Osteoblast (primary cell): ENCODE data around the gene HTR3A. TPM values are rescaled to one million over a fixed set of nuclear protein-coding genes. Genes with fewer than 3 reads are reported as not detected.

Source experiments
- DNase-seq: peaks from one replicate; pipeline ENCODE4 v3.0.0; 2011; ENCODE audit warnings: low spot score, mixed read lengths; ENCODE audit not compliant: insufficient read length; ENCODE audit errors: missing footprints
- H2AFZ ChIP-seq: 2 replicates; pipeline ENCODE4 v1.6.0; 2011; ENCODE audit warnings: mild to moderate bottlenecking, low read length
- H3K27ac ChIP-seq: 2 replicates; pipeline ENCODE4 v1.5.1; 2011; ENCODE audit warnings: mild to moderate bottlenecking, low read depth, low read length, moderate library complexity
- H3K27me3 ChIP-seq: 2 replicates; pipeline ENCODE4 v1.6.0; 2012; ENCODE audit warnings: mild to moderate bottlenecking, control low read depth, inconsistent platforms, low read length, moderate library complexity; ENCODE audit not compliant: insufficient read depth
- H3K36me3 ChIP-seq: 2 replicates; pipeline ENCODE4 v1.5.1; 2011; ENCODE audit warnings: mild to moderate bottlenecking, low read length, control low read depth, moderate library complexity; ENCODE audit not compliant: insufficient read depth
- H3K4me1 ChIP-seq: 2 replicates; pipeline ENCODE4 v1.5.1; 2011; ENCODE audit warnings: mild to moderate bottlenecking, low read length, control low read depth, moderate library complexity; ENCODE audit not compliant: insufficient read depth
- H3K4me2 ChIP-seq: 2 replicates; pipeline ENCODE4 v1.6.0; 2011; ENCODE audit warnings: mild to moderate bottlenecking, low read length; ENCODE audit not compliant: insufficient read depth
- H3K4me3 ChIP-seq: fragments of 200-600 bp; sonication (generic); 3 replicates; pipeline ENCODE4 v1.5.1; 2012; ENCODE audit warnings: mild to moderate bottlenecking, low read length, inconsistent platforms; ENCODE audit not compliant: insufficient read depth
- H3K79me2 ChIP-seq: 2 replicates; pipeline ENCODE4 v1.6.0; 2012; ENCODE audit warnings: mild to moderate bottlenecking, low read length, control low read depth, inconsistent platforms; ENCODE audit not compliant: insufficient read depth
- H3K9me3 ChIP-seq: 2 replicates; pipeline ENCODE4 v1.5.1; 2011; ENCODE audit warnings: low read depth, low read length, control low read depth
- H4K20me1 ChIP-seq: 2 replicates; pipeline ENCODE4 v1.6.0; 2012; ENCODE audit warnings: mild to moderate bottlenecking, low read length, control low read depth; ENCODE audit not compliant: insufficient read depth
- total RNA-seq: library from RNA; depleted of rRNA; stranded (reverse); fragments of >200 nt; gene quantifications from 2 replicates; pipeline ENCODE4 v1.2.3, GENCODE V29; 2012
- TF ChIP-seq, protein P1 (sequence below): IDR thresholded peaks from 2 replicates; pipeline ENCODE4 v1.5.1; 2011; ENCODE audit warnings: mild to moderate bottlenecking, low read depth, low read length, moderate library complexity; ENCODE audit errors: extremely low read depth

The HTR3A gene
- not detected in 2 replicates for total RNA-seq

DNA sequence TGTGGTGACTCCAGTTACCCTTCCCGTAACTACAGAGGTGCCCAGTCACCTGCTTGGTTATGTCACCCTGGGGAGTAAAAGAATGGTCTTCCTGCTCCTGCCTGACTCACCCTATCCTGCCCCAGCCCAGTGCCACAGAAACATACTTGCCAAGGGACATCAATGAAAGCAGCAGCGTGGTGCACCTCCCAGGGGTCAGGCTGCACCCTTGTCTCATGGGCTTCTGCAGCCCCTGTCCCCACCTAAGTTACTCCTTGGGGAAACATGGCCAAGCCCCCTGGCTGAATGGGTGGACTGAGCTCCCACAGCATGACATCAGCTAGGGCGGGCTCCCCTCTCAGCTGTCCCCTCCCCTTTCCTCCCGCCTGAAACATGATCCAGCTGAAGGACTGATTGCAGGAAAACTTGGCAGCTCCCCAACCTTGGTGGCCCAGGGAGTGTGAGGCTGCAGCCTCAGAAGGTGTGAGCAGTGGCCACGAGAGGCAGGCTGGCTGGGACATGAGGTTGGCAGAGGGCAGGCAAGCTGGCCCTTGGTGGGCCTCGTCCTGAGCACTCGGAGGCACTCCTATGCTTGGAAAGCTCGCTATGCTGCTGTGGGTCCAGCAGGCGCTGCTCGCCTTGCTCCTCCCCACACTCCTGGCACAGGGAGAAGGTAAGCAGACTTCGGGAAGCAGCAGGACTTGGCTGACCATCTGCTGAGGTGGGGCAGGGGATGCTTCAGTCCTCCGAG, at the start of gene HTR3A:
TSS of gene HTR3A (plus strand) at position 368 of the 730 bp plus-strand sequence. CDS start at position 586, 218 bp downstream.
- Histone ChIP-seq H3K9me3 (no peaks in the 10 kb centered on the region), H3K4me2 (no peak within 1 kb of the TSS), H3K36me3 (no peaks in the 10 kb centered on the region), H3K4me1 (no peaks in the 10 kb centered on the region), H4K20me1 (no peaks in the 10 kb centered on the region), H3K79me2 (no peaks in the 10 kb centered on the region), H3K27ac (no peak within 1 kb of the TSS), H3K27me3 (no peaks in the 10 kb centered on the region), H3K4me3 (no peak within 1 kb of the TSS), H2AFZ (no peak within 1 kb of the TSS)
- TF ChIP-seq, protein P1, sequence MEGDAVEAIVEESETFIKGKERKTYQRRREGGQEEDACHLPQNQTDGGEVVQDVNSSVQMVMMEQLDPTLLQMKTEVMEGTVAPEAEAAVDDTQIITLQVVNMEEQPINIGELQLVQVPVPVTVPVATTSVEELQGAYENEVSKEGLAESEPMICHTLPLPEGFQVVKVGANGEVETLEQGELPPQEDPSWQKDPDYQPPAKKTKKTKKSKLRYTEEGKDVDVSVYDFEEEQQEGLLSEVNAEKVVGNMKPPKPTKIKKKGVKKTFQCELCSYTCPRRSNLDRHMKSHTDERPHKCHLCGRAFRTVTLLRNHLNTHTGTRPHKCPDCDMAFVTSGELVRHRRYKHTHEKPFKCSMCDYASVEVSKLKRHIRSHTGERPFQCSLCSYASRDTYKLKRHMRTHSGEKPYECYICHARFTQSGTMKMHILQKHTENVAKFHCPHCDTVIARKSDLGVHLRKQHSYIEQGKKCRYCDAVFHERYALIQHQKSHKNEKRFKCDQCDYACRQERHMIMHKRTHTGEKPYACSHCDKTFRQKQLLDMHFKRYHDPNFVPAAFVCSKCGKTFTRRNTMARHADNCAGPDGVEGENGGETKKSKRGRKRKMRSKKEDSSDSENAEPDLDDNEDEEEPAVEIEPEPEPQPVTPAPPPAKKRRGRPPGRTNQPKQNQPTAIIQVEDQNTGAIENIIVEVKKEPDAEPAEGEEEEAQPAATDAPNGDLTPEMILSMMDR: no peak
- no peak for DNase-seq

DNA sequence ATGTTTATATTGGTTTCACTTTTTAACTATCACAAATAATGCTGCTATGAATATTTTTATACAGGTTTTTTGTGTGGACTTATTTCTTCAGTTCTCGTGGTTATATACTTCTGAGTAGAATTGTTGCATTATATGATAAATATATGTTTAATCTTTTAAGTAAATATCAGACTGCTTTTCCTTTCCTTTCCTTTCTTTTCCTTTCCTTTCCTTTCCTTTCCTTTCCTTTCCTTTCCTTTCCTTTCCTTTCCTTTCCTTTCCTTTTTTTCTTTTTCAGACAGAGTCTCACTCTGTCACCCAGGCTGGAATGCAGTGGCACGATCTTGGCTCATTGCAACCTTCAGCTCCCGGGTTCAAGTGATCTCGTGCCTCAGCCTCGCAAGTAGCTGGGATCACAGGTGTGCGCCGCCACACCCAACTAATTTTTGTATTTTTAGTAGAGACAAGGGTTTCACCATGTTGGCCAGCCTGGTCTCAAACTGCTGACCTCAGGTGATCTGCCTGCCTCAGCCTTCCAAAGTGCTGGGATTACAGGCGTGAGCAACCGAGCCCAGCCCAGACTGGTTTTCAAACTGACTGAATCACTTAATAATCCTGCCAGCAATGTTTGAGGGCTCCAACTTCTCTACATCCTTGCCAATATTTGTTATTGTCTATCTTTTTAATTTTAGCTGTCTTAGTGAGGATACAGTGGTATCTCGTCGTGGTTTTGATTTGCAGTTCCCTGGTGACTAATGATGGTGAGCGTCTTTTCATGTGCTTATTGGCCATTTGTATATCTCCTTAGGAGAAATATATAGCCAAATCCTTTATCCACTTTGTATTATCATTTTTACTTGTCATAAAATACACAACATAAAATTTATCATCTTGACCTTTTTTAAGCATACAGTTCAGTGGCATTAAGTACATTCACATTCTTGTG, 48.4 kb upstream of the HTR3A start:
- no peak overlapping the region for H3K27ac ChIP-seq
- no peak overlapping the region for H3K4me3 ChIP-seq
- H3K4me2 ChIP-seq: no peak overlapping the region
- H3K27me3 ChIP-seq: no peaks in the 10 kb centered on the region
- H2AFZ ChIP-seq: no peak overlapping the region
- H3K4me1 ChIP-seq: no peaks in the 10 kb centered on the region
- no peak for DNase-seq
- no peaks in the 10 kb centered on the region for H3K9me3 ChIP-seq
- TF ChIP-seq, protein P1: no peak
- H3K36me3 ChIP-seq: no peaks in the 10 kb centered on the region
- no peaks in the 10 kb centered on the region for H4K20me1 ChIP-seq
- H3K79me2 ChIP-seq: no peaks in the 10 kb centered on the region

DNA sequence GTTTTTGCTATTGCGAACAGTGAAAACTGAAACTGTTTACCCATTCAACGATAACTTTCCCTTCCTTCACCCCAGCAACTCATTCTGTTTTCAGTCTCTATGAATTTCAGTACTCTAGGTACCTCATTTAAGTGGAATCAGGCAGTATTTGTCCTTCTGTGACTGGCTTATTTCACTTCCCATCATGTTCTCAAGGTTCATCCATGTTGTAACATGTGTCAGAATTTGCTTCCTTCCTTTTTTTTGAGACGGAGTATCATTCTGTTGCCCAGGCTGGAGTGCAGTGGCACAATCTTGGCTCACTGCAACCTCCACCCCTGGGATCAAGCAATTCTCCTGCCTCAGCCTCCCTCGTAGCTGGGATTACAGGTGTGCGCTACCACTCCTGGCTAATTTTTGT, 46.6 kb upstream of the HTR3A start:
- DNase-seq: no peak

More for the DNA sequence above, 46.6 kb upstream of the HTR3A start:
- Histone ChIP-seq H3K79me2 (no peaks in the 10 kb centered on the region), H3K4me2 (no peak overlapping the region), H2AFZ (no peak overlapping the region), H3K4me1 (no peaks in the 10 kb centered on the region), H3K27ac (no peak overlapping the region), H3K4me3 (no peak overlapping the region), H4K20me1 (no peaks in the 10 kb centered on the region), H3K9me3 (no peaks in the 10 kb centered on the region), H3K27me3 (no peaks in the 10 kb centered on the region), H3K36me3 (no peaks in the 10 kb centered on the region)
- TF ChIP-seq, protein P1: no peak
